Smooth muscle cell of the brain vasculature (primary cell): ENCODE results near the gene CDH5.

Experiments used
- DNase-seq: peaks from one replicate; pipeline ENCODE4 v3.0.0-alpha.2; 2012; ENCODE audit warnings: low read depth, low spot score

CDH5 gene

GRCh38 chr16:66354034-66354909 is 12.2 kb upstream of the CDH5 start:
- no peak for DNase-seq

- no peak for DNase-seq
These were observed 11.0 kb upstream of the CDH5 start for GRCh38 chr16:66355526-66355925.

GRCh38 chr16:66357523-66357928 is 9.0 kb upstream of the CDH5 start:
- no peak for DNase-seq

- DNase-seq = no peak
These were observed 8.3 kb upstream of the CDH5 start for GRCh38 chr16:66358231-66358630.

GRCh38 chr16:66359012-66359411 is 7.5 kb upstream of the CDH5 start:
- DNase-seq = no peak

GRCh38 chr16:66359811-66360608 is 6.5 kb upstream of the CDH5 start:
- DNase-seq = no peak

GRCh38 chr16:66360624-66361324 is 5.7 kb upstream of the CDH5 start:
- DNase-seq = no peak

GRCh38 chr16:66361604-66362135 is 4.8 kb upstream of the CDH5 start:
- DNase-seq = no peak

- no peak for DNase-seq
These were observed 3.2 kb upstream of the CDH5 start for GRCh38 chr16:66363211-66363777.

- DNase-seq = no peak
These were observed 2.2 kb upstream of the CDH5 start for GRCh38 chr16:66364117-66364958.

- no peak for DNase-seq
These were observed 1.6 kb upstream of the CDH5 start for GRCh38 chr16:66364959-66365306.

- DNase-seq = no peak
These were observed 840 bp upstream of the CDH5 start for GRCh38 chr16:66365651-66366050.

GRCh38 chr16:66367968-66368891 is 1.7 kb downstream of the CDH5 start:
- no peak for DNase-seq

- no peak for DNase-seq
These were observed 2.6 kb downstream of the CDH5 start for GRCh38 chr16:66369055-66369592.

- no peak for DNase-seq
These were observed 4.5 kb downstream of the CDH5 start for GRCh38 chr16:66370786-66371684.

GRCh38 chr16:66372078-66372897 is 5.8 kb downstream of the CDH5 start:
- no peak for DNase-seq

- no peak for DNase-seq
These were observed 6.3 kb downstream of the CDH5 start for GRCh38 chr16:66372898-66373155.

- DNase-seq = no peak
These were observed 7.2 kb downstream of the CDH5 start for GRCh38 chr16:66373667-66374066.
